WTC11 (cell line): ENCODE measurements around the gene CD79B. TPM values are rescaled to one million over a fixed set of nuclear protein-coding genes. Genes with fewer than 3 reads are reported as not detected.

Source experiments
- ATAC-seq: fragments of 200-7000 bp; cut with Tn5 transposase; 2 replicates; pipeline ENCODE4 v1.10.0; 2021; ENCODE audit warnings: mild to moderate bottlenecking, moderate library complexity
- CTCF ChIA-PET: fragments of 300-600 bp; sonication (Branson Sonifier 250); formaldehyde crosslinking; loops from one replicate; lab custom pipeline; 2021; ENCODE audit warnings: antibody characterized with exemption; lab: Charles Lee
- POLR2A ChIA-PET: fragments of 350-600 bp; sonication (Branson Sonifier 250); formaldehyde crosslinking; loops from one replicate; lab custom pipeline; 2021; ENCODE audit warnings: antibody characterized with exemption; lab: Charles Lee
- DNase-seq: peaks from one replicate; pipeline ENCODE4 v3.0.0; 2021; ENCODE audit warnings: low spot score
- H3K27ac Mint-ChIP-seq: 2 replicates; pipeline ENCODE4 v1.8.0; 2021; ENCODE audit warnings: mixed read lengths
- H3K27me3 Mint-ChIP-seq: 2 replicates; pipeline ENCODE4 v1.8.0; 2021; ENCODE audit warnings: low read depth, mild to moderate bottlenecking, moderate library complexity, mixed read lengths
- H3K36me3 Mint-ChIP-seq: 2 replicates; pipeline ENCODE4 v1.8.0; 2021; ENCODE audit warnings: mixed read lengths
- H3K4me1 Mint-ChIP-seq: 2 replicates; pipeline ENCODE4 v1.8.0; 2022; ENCODE audit warnings: mixed read lengths
- H3K4me3 Mint-ChIP-seq: 2 replicates; pipeline ENCODE4 v1.8.0; 2021; ENCODE audit warnings: mild to moderate bottlenecking, moderate library complexity, mixed read lengths
- H3K9me3 Mint-ChIP-seq: 2 replicates; pipeline ENCODE4 v1.8.0; 2021; ENCODE audit warnings: mixed read lengths
- ATF3 ChIP-seq: sonication (generic); formaldehyde crosslinking; conservative IDR thresholded peaks from 2 replicates; pipeline ENCODE4 v1.8.1; 2022; ENCODE audit warnings: mild to moderate bottlenecking, missing genetic modification reagents
- CTCF ChIP-seq: fragments of 200-600 bp; IDR thresholded peaks from 2 replicates; pipeline ENCODE4 v1.8.0; 2022; ENCODE audit warnings: antibody characterized with exemption
- EMX1 ChIP-seq: fragments of 250-450 bp; sonication (Bioruptor Pico); IDR thresholded peaks from 2 replicates; pipeline ENCODE4 v1.8.0; 2021; ENCODE audit warnings: mild to moderate bottlenecking
- ETV6 ChIP-seq: sonication (generic); formaldehyde crosslinking; IDR thresholded peaks from 2 replicates; pipeline ENCODE4 v1.8.1; 2022; ENCODE audit warnings: mild to moderate bottlenecking, missing genetic modification reagents
- GABPB1 ChIP-seq: sonication (generic); formaldehyde crosslinking; IDR thresholded peaks from 2 replicates; pipeline ENCODE4 v1.8.1; 2023; ENCODE audit warnings: mild to moderate bottlenecking, missing genetic modification reagents
- GTF2I ChIP-seq: fragments of 250-450 bp; sonication (Bioruptor Pico); conservative IDR thresholded peaks from 2 replicates; pipeline ENCODE4 v1.4.0; 2021; ENCODE audit warnings: mild to moderate bottlenecking
- JUN ChIP-seq: sonication (generic); formaldehyde crosslinking; IDR thresholded peaks from 2 replicates; pipeline ENCODE4 v1.8.0; 2023; ENCODE audit warnings: mild to moderate bottlenecking, missing genetic modification reagents
- RELA ChIP-seq: sonication (generic); formaldehyde crosslinking; IDR thresholded peaks from 2 replicates; pipeline ENCODE4 v1.8.1; 2022; ENCODE audit warnings: missing genetic modification reagents, mild to moderate bottlenecking, borderline replicate concordance
- SMAD3 ChIP-seq: sonication (generic); formaldehyde crosslinking; IDR thresholded peaks from 2 replicates; pipeline ENCODE4 v1.8.0; 2022; ENCODE audit warnings: missing genetic modification reagents, mild to moderate bottlenecking, borderline replicate concordance
- TEAD4 ChIP-seq: sonication (generic); formaldehyde crosslinking; IDR thresholded peaks from 2 replicates; pipeline ENCODE4 v1.8.0; 2022; ENCODE audit warnings: mild to moderate bottlenecking, missing genetic modification reagents
- ZBTB21 ChIP-seq: sonication (generic); formaldehyde crosslinking; IDR thresholded peaks from 2 replicates; pipeline ENCODE4 v1.8.1; 2023; ENCODE audit warnings: mild to moderate bottlenecking, missing genetic modification reagents, borderline replicate concordance
- ZNF281 ChIP-seq: sonication (generic); formaldehyde crosslinking; IDR thresholded peaks from 2 replicates; pipeline ENCODE4 v1.8.0; 2023; ENCODE audit warnings: mild to moderate bottlenecking, missing genetic modification reagents
- ZNF423 ChIP-seq: fragments of 250-450 bp; sonication (Bioruptor Pico); IDR thresholded peaks from 2 replicates; pipeline ENCODE4 v2.1.2; 2022; ENCODE audit warnings: mild to moderate bottlenecking, moderate library complexity
- total RNA-seq: library from RNA; stranded (reverse); gene quantifications from 3 replicates; pipeline ENCODE4 v1.2.3, GENCODE V29; 2021
- TF ChIP-seq, protein P1 (sequence below): sonication (generic); formaldehyde crosslinking; IDR thresholded peaks from 2 replicates; pipeline ENCODE4 v1.8.1; 2022; ENCODE audit warnings: low read depth, missing genetic modification reagents, borderline replicate concordance
- TF ChIP-seq, protein P2 (sequence below): sonication (generic); formaldehyde crosslinking; IDR thresholded peaks from 2 replicates; pipeline ENCODE4 v1.8.0; 2022; ENCODE audit warnings: missing genetic modification reagents
- TF ChIP-seq, protein P3 (sequence below): sonication (generic); formaldehyde crosslinking; IDR thresholded peaks from 2 replicates; pipeline ENCODE4 v1.8.0; 2023; ENCODE audit warnings: missing genetic modification reagents, mild to moderate bottlenecking, borderline replicate concordance
- TF ChIP-seq, protein P4 (sequence below): sonication (generic); formaldehyde crosslinking; IDR thresholded peaks from 2 replicates; pipeline ENCODE4 v1.8.0; 2022; ENCODE audit warnings: mild to moderate bottlenecking, missing genetic modification reagents
- TF ChIP-seq, protein P5 (sequence below): sonication (generic); formaldehyde crosslinking; IDR thresholded peaks from 2 replicates; pipeline ENCODE4 v1.8.0; 2022; ENCODE audit warnings: mild to moderate bottlenecking, missing genetic modification reagents
- TF ChIP-seq, protein P6 (sequence below): sonication (generic); formaldehyde crosslinking; IDR thresholded peaks from 2 replicates; pipeline ENCODE4 v1.8.1; 2023; ENCODE audit warnings: mild to moderate bottlenecking, missing genetic modification reagents, moderate library complexity

Gene CD79B
- total RNA-seq, 1 experiment from 2014 or later = 3.0 TPM

- Mint-ChIP-seq H3K9me3 (no peaks in the 10 kb centered on the region), H3K36me3 (no peaks in the 10 kb centered on the region), H3K27me3 (no peaks in the 10 kb centered on the region; the same call in 1 of the 2 replicates), H3K4me1 (peaks cover 22% of the 10 kb centered on the region), H3K4me3 (no peak overlapping the region), H3K27ac (no peak overlapping the region)
- DNase-seq (no peak), ATAC-seq (no peak)
- POLR2A ChIA-PET = interaction anchor here (0.8 kb wide), 1 partner anchor 14 kb away, joined by 3 read pairs; no protein-coding TSS in a partner anchor
- CTCF ChIA-PET = interaction anchor here (1.0 to 6.3 kb wide), 7 partner anchors 10 to 201 kb away, joined by 3 to 87 read pairs (median 5); partner anchors contain the start of gene GH1
- TF ChIP-seq GABPB1 (CRISPR knock-in tag) = no peak
- no peak for TF ChIP-seq RELA
- TF ChIP-seq JUN = no peak
- TF ChIP-seq CTCF = no peak
- no peak for TF ChIP-seq ATF3
- TF ChIP-seq, protein P1, sequence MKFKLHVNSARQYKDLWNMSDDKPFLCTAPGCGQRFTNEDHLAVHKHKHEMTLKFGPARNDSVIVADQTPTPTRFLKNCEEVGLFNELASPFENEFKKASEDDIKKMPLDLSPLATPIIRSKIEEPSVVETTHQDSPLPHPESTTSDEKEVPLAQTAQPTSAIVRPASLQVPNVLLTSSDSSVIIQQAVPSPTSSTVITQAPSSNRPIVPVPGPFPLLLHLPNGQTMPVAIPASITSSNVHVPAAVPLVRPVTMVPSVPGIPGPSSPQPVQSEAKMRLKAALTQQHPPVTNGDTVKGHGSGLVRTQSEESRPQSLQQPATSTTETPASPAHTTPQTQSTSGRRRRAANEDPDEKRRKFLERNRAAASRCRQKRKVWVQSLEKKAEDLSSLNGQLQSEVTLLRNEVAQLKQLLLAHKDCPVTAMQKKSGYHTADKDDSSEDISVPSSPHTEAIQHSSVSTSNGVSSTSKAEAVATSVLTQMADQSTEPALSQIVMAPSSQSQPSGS (CRISPR knock-in tag) = no peak
- no peak for TF ChIP-seq TEAD4
- no peak for TF ChIP-seq ZBTB21
- no peak for TF ChIP-seq SMAD3 (CRISPR knock-in tag)
- no peak for TF ChIP-seq ZNF423
- no peak for TF ChIP-seq ETV6 (CRISPR knock-in tag)
- TF ChIP-seq, protein P2, sequence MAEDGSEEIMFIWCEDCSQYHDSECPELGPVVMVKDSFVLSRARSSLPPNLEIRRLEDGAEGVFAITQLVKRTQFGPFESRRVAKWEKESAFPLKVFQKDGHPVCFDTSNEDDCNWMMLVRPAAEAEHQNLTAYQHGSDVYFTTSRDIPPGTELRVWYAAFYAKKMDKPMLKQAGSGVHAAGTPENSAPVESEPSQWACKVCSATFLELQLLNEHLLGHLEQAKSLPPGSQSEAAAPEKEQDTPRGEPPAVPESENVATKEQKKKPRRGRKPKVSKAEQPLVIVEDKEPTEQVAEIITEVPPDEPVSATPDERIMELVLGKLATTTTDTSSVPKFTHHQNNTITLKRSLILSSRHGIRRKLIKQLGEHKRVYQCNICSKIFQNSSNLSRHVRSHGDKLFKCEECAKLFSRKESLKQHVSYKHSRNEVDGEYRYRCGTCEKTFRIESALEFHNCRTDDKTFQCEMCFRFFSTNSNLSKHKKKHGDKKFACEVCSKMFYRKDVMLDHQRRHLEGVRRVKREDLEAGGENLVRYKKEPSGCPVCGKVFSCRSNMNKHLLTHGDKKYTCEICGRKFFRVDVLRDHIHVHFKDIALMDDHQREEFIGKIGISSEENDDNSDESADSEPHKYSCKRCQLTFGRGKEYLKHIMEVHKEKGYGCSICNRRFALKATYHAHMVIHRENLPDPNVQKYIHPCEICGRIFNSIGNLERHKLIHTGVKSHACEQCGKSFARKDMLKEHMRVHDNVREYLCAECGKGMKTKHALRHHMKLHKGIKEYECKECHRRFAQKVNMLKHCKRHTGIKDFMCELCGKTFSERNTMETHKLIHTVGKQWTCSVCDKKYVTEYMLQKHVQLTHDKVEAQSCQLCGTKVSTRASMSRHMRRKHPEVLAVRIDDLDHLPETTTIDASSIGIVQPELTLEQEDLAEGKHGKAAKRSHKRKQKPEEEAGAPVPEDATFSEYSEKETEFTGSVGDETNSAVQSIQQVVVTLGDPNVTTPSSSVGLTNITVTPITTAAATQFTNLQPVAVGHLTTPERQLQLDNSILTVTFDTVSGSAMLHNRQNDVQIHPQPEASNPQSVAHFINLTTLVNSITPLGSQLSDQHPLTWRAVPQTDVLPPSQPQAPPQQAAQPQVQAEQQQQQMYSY (CRISPR knock-in tag) = no peak
- TF ChIP-seq, protein P3, sequence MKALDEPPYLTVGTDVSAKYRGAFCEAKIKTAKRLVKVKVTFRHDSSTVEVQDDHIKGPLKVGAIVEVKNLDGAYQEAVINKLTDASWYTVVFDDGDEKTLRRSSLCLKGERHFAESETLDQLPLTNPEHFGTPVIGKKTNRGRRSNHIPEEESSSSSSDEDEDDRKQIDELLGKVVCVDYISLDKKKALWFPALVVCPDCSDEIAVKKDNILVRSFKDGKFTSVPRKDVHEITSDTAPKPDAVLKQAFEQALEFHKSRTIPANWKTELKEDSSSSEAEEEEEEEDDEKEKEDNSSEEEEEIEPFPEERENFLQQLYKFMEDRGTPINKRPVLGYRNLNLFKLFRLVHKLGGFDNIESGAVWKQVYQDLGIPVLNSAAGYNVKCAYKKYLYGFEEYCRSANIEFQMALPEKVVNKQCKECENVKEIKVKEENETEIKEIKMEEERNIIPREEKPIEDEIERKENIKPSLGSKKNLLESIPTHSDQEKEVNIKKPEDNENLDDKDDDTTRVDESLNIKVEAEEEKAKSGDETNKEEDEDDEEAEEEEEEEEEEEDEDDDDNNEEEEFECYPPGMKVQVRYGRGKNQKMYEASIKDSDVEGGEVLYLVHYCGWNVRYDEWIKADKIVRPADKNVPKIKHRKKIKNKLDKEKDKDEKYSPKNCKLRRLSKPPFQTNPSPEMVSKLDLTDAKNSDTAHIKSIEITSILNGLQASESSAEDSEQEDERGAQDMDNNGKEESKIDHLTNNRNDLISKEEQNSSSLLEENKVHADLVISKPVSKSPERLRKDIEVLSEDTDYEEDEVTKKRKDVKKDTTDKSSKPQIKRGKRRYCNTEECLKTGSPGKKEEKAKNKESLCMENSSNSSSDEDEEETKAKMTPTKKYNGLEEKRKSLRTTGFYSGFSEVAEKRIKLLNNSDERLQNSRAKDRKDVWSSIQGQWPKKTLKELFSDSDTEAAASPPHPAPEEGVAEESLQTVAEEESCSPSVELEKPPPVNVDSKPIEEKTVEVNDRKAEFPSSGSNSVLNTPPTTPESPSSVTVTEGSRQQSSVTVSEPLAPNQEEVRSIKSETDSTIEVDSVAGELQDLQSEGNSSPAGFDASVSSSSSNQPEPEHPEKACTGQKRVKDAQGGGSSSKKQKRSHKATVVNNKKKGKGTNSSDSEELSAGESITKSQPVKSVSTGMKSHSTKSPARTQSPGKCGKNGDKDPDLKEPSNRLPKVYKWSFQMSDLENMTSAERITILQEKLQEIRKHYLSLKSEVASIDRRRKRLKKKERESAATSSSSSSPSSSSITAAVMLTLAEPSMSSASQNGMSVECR = no peak
- no peak for TF ChIP-seq GTF2I (CRISPR knock-in tag)
- TF ChIP-seq, protein P4, sequence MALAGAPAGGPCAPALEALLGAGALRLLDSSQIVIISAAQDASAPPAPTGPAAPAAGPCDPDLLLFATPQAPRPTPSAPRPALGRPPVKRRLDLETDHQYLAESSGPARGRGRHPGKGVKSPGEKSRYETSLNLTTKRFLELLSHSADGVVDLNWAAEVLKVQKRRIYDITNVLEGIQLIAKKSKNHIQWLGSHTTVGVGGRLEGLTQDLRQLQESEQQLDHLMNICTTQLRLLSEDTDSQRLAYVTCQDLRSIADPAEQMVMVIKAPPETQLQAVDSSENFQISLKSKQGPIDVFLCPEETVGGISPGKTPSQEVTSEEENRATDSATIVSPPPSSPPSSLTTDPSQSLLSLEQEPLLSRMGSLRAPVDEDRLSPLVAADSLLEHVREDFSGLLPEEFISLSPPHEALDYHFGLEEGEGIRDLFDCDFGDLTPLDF (CRISPR knock-in tag) = no peak
- TF ChIP-seq, protein P5, sequence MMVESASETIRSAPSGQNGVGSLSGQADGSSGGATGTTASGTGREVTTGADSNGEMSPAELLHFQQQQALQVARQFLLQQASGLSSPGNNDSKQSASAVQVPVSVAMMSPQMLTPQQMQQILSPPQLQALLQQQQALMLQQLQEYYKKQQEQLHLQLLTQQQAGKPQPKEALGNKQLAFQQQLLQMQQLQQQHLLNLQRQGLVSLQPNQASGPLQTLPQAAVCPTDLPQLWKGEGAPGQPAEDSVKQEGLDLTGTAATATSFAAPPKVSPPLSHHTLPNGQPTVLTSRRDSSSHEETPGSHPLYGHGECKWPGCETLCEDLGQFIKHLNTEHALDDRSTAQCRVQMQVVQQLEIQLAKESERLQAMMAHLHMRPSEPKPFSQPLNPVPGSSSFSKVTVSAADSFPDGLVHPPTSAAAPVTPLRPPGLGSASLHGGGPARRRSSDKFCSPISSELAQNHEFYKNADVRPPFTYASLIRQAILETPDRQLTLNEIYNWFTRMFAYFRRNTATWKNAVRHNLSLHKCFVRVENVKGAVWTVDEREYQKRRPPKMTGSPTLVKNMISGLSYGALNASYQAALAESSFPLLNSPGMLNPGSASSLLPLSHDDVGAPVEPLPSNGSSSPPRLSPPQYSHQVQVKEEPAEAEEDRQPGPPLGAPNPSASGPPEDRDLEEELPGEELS (CRISPR knock-in tag) = no peak
- TF ChIP-seq, protein P6, sequence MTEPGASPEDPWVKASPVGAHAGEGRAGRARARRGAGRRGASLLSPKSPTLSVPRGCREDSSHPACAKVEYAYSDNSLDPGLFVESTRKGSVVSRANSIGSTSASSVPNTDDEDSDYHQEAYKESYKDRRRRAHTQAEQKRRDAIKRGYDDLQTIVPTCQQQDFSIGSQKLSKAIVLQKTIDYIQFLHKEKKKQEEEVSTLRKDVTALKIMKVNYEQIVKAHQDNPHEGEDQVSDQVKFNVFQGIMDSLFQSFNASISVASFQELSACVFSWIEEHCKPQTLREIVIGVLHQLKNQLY (CRISPR knock-in tag) = no peak
- no peak for TF ChIP-seq ZNF281 (CRISPR knock-in tag)
- TF ChIP-seq EMX1 = no peak
Measured at GRCh38 chr17:63932721-63933120, 590 bp upstream of the CD79B start.
